IMR-90 (cell line): Measurements from ENCODE around the gene ETFA. TPM values are rescaled to one million over a fixed set of nuclear protein-coding genes. Genes with fewer than 3 reads are reported as not detected.

Experiments used
- ATAC-seq: fragments of 200-7000 bp; cut with Tn5 transposase; 2 replicates; pipeline ENCODE4 v1.9.1; 2020; ENCODE audit warnings: low read depth, mild to moderate bottlenecking, moderate library complexity
- BruUV-seq: library from RNA; stranded (reverse); fragments of 400-500 nt; replicated peaks from 2 replicates; lab custom pipeline; 2021; lab: Mats Ljungman, UMichigan
- CTCF ChIA-PET: fragments of 300-600 bp; formaldehyde crosslinking; extraction: SDS; loops from one replicate; lab custom pipeline; 2021; ENCODE audit warnings: antibody characterized with exemption; lab: Yijun Ruan, JAX
- POLR2A ChIA-PET: fragments of 300-600 bp; sonication (Branson Sonifier 250); formaldehyde crosslinking; loops from one replicate; lab custom pipeline; 2022; ENCODE audit warnings: antibody characterized with exemption; ENCODE audit not compliant: unreplicated experiment; lab: Charles Lee
- DNase-seq: peaks from one replicate; pipeline ENCODE4 v3.0.0; 2013
- H2AFZ ChIP-seq: replicated peaks from 2 replicates; pipeline ENCODE3; 2013; ENCODE audit warnings: low read length, mild to moderate bottlenecking; ENCODE audit not compliant: poor library complexity
- H2AK5ac ChIP-seq: 2 replicates; pipeline ENCODE4 v1.6.1; 2013; ENCODE audit warnings: low read depth, low read length, inconsistent platforms
- H2AK9ac ChIP-seq: replicated peaks from 2 replicates; pipeline ENCODE3; 2013; ENCODE audit warnings: mild to moderate bottlenecking, low read depth, low read length, moderate library complexity; ENCODE audit not compliant: poor library complexity
- H2BK120ac ChIP-seq: 2 replicates; pipeline ENCODE4 v1.6.1; 2013; ENCODE audit warnings: low read depth, low read length, inconsistent platforms
- H2BK15ac ChIP-seq: 3 replicates; pipeline ENCODE4 v1.6.1; 2013; ENCODE audit warnings: low read depth, low read length, inconsistent platforms
- H2BK20ac ChIP-seq: 2 replicates; pipeline ENCODE4 v1.6.1; 2013; ENCODE audit warnings: low read depth, mild to moderate bottlenecking, inconsistent platforms, low read length, moderate library complexity
- H2BK5ac ChIP-seq: 2 replicates; pipeline ENCODE4 v1.6.1; 2013; ENCODE audit warnings: mild to moderate bottlenecking, low read depth, low read length, inconsistent platforms; ENCODE audit not compliant: poor library complexity, severe bottlenecking
- H3K14ac ChIP-seq: replicated peaks from 2 replicates; pipeline ENCODE4 v1.6.1; 2013; ENCODE audit warnings: low read depth, low read length, inconsistent platforms
- H3K18ac ChIP-seq: 2 replicates; pipeline ENCODE4 v1.6.1; 2013; ENCODE audit warnings: low read depth, low read length, control low read depth
- H3K23ac ChIP-seq: 2 replicates; pipeline ENCODE4 v1.6.1; 2013; ENCODE audit warnings: low read depth, low read length, inconsistent platforms
- H3K27ac ChIP-seq: 2 replicates; pipeline ENCODE4 v1.5.1; 2013; ENCODE audit warnings: mild to moderate bottlenecking, control low read depth, low read length; ENCODE audit not compliant: insufficient read depth
- H3K27me3 ChIP-seq: 2 replicates; pipeline ENCODE4 v1.6.1; 2013; ENCODE audit warnings: low read length; ENCODE audit not compliant: control insufficient read depth, insufficient read depth
- H3K36me3 ChIP-seq: 2 replicates; pipeline ENCODE4 v1.6.1; 2013; ENCODE audit warnings: low read length, mixed read lengths; ENCODE audit not compliant: control insufficient read depth, insufficient read depth
- H3K4ac ChIP-seq: 2 replicates; pipeline ENCODE4 v1.6.1; 2013; ENCODE audit warnings: low read depth, low read length, inconsistent platforms
- H3K4me1 ChIP-seq: 2 replicates; pipeline ENCODE4 v1.6.1; 2013; ENCODE audit warnings: low read length, mixed read lengths; ENCODE audit not compliant: control insufficient read depth, insufficient read depth
- H3K4me2 ChIP-seq: 2 replicates; pipeline ENCODE4 v1.6.1; 2013; ENCODE audit warnings: low read depth, mild to moderate bottlenecking, control low read depth, low read length, moderate library complexity
- H3K4me3 ChIP-seq: 2 replicates; pipeline ENCODE4 v1.5.1; 2013; ENCODE audit warnings: low read depth, mild to moderate bottlenecking, control low read depth, low read length, moderate library complexity; ENCODE audit not compliant: insufficient read depth
- H3K56ac ChIP-seq: 2 replicates; pipeline ENCODE4 v1.6.1; 2013; ENCODE audit warnings: low read length, inconsistent platforms; ENCODE audit not compliant: insufficient read depth; ENCODE audit errors: extremely low read depth
- H3K79me1 ChIP-seq, 2 experiments: 2 replicates each; pipeline ENCODE4 v1.6.1; 2013; ENCODE audit warnings: low read length in 2 of 2, inconsistent platforms in 1 of 2, low read depth in 1 of 2
- H3K9ac ChIP-seq: 2 replicates; pipeline ENCODE4 v1.6.1; 2013; ENCODE audit warnings: low read depth, low read length, control low read depth
- H3K9me1 ChIP-seq: 2 replicates; pipeline ENCODE4 v1.6.1; 2013; ENCODE audit warnings: low read length, inconsistent platforms; ENCODE audit not compliant: insufficient read depth
- H3K9me3 ChIP-seq: 2 replicates; pipeline ENCODE4 v1.6.1; 2013; ENCODE audit warnings: low read length; ENCODE audit not compliant: control insufficient read depth, insufficient read depth
- H4K20me1 ChIP-seq: 2 replicates; pipeline ENCODE4 v1.6.1; 2013; ENCODE audit warnings: low read length, inconsistent platforms; ENCODE audit not compliant: insufficient read depth
- H4K5ac ChIP-seq: 2 replicates; pipeline ENCODE4 v1.6.1; 2013; ENCODE audit warnings: mild to moderate bottlenecking, low read depth, low read length, control low read depth
- H4K8ac ChIP-seq, 2 experiments: 2 replicates each; pipeline ENCODE4 v1.6.1; 2013; ENCODE audit warnings: low read depth in 2 of 2, low read length in 2 of 2, control low read depth in 1 of 2, inconsistent platforms in 1 of 2
- H4K91ac ChIP-seq: 2 replicates; pipeline ENCODE4 v1.6.1; 2013; ENCODE audit warnings: low read depth, low read length, inconsistent platforms; ENCODE audit not compliant: insufficient read depth
- MAZ ChIP-seq: IDR thresholded peaks from 2 replicates; pipeline ENCODE4 v1.6.1; 2012; ENCODE audit warnings: low read depth, mild to moderate bottlenecking, low read length, improper control_type of control experiment, moderate library complexity, borderline replicate concordance
- NFE2L2 ChIP-seq: fragments of 150-350 bp; IDR thresholded peaks from 2 replicates; pipeline ENCODE4 v1.6.1; 2016; ENCODE audit warnings: low read depth, mild to moderate bottlenecking, low read length
- WGBS, 2 experiments: methylation state at CpG; one replicate each; pipeline versions ENCODE4 v1.1.5 to v1.1.7; 2013; ENCODE audit warnings: missing lambda C conversion rate in 2 of 2; ENCODE audit not compliant: insufficient read length in 1 of 2; ENCODE audit errors: extremely low coverage in 2 of 2; 5-methylcytosine and 5-hydroxymethylcytosine counted together
- dilution Hi-C: fragments of 300-500 bp; cut with HindIII; formaldehyde crosslinking; loops from one replicate; pipeline ENCODE4 v1.14.3; 2018; ENCODE audit warnings: low sequenced_read_pairs; ENCODE audit not compliant: unreplicated experiment
- in situ Hi-C: fragments of 300-500 bp; cut with MboI; formaldehyde crosslinking; loops from 3 replicates; pipeline ENCODE4 v1.14.3; 2019; ENCODE audit warnings: low sequenced_read_pairs, inconsistent platforms, mixed read lengths
- intact Hi-C: fragments of 100-400 bp; cut with micrococcal nuclease; formaldehyde crosslinking; loops from 2 replicates; pipeline ENCODE4 v1.10.0; 2022
- polyA plus RNA-seq, 3 experiments: library from polyadenylated mRNA; depleted of rRNA; stranded (reverse); fragments of >200 nt; gene quantifications; 2 replicates each; pipeline ENCODE4 v1.2.3, GENCODE V29; 2012; ENCODE audit warnings: low replicate concordance in 1 of 3
- total RNA-seq: library from RNA; depleted of rRNA; stranded (reverse); fragments of >200 nt; gene quantifications from 2 replicates; pipeline ENCODE4 v1.2.3, GENCODE V29; 2012

ETFA gene
- total and polyA plus RNA-seq, 2 of the 4 experiments (the other 2 are of a cell fraction) = 115 to 172 TPM

DNA sequence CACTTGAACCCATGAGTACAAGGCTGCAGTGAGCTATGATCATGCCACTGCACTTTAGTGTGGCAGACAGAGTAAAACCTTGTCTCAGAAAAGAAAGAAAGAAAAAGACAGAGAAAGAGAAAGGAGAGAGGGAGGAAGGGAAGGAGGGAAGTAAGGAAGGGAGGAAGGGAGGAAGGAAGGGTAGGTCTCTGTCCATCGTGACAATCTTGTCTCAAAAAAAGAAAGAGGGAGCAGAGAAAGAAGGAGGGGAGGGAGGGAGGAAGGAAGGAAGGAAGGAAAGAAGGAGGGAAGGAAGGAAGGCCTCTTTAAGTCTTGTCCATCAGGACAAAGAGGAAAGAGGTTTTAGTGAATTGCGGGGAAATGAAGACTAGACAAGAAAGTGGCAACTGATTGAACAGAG lies 122.2 kb downstream of the ETFA start:
- no peak overlapping the region for H3K9ac ChIP-seq
- H2BK15ac ChIP-seq = no peak overlapping the region
- H4K20me1 ChIP-seq = no peaks in the 10 kb centered on the region
- dilution Hi-C loops (no loop called here), in situ Hi-C loops (no loop called here), intact Hi-C loops (no loop called here)
- ATAC-seq (no peak), DNase-seq (no peak)
- no peak overlapping the region for H4K8ac ChIP-seq
- peaks cover 6% of the 10 kb centered on the region; the same call in 1 of the 2 replicates for H3K9me1 ChIP-seq
- no peak overlapping the region for H4K91ac ChIP-seq
- H3K79me1 ChIP-seq = no peaks in the 10 kb centered on the region
- H2AK5ac ChIP-seq = no peak overlapping the region
- H3K18ac ChIP-seq = no peak overlapping the region
- no peak overlapping the region for H3K4me3 ChIP-seq
- no TSS peak for BruUV-seq
- no peaks in the 10 kb centered on the region for H3K9me3 ChIP-seq
- CTCF ChIA-PET = no interaction called here
- H3K4me1 ChIP-seq = peaks cover 7% of the 10 kb centered on the region
- H3K27me3 ChIP-seq = no peaks in the 10 kb centered on the region; the same call in 1 of the 2 replicates
- no peak overlapping the region for H2BK20ac ChIP-seq
- H3K56ac ChIP-seq = no peak overlapping the region
- no peak overlapping the region for H3K4me2 ChIP-seq
- H2AK9ac ChIP-seq = no peak overlapping the region
- no peak overlapping the region for H4K5ac ChIP-seq
- no peak overlapping the region for H3K23ac ChIP-seq
- H3K4ac ChIP-seq = no peak overlapping the region
- POLR2A ChIA-PET = no interaction called here
- no peak for TF ChIP-seq MAZ
- TF ChIP-seq NFE2L2 = no peak
- no peak overlapping the region for H2AFZ ChIP-seq
- no peak overlapping the region for H3K27ac ChIP-seq
- no peak overlapping the region for H2BK5ac ChIP-seq
- H2BK120ac ChIP-seq = no peak overlapping the region
- no peaks in the 10 kb centered on the region for H3K36me3 ChIP-seq
- H3K14ac ChIP-seq = no peak overlapping the region
- 67% methylated on average over 1 of the region's 2 CpGs; no CpG with 5 or more reads in 1 of the 2 experiments for WGBS, 2 experiments
